HG03378 (cell line): Measurements from ENCODE around the gene ZNF101.

ENCODE experiments used
- ATAC-seq: cut with Tn5 transposase; IDR thresholded peaks from one replicate; pipeline ENCODE4 v1.9.1; 2021; ENCODE audit warnings: mild to moderate bottlenecking, moderate library complexity; ENCODE audit not compliant: unreplicated experiment

Gene ZNF101

GRCh38 chr19:19704836-19705235 lies 36.2 kb downstream of the ZNF101 start:
- no peak for ATAC-seq

GRCh38 chr19:19710506-19710905 lies 41.9 kb downstream of the ZNF101 start:
- ATAC-seq: no peak

GRCh38 chr19:19711306-19711933 lies 42.8 kb downstream of the ZNF101 start:
- ATAC-seq: no peak

- ATAC-seq: no peak
Measured at GRCh38 chr19:19711934-19712828, 43.5 kb downstream of the ZNF101 start.

GRCh38 chr19:19719798-19720197 lies 51.2 kb downstream of the ZNF101 start:
- ATAC-seq: no peak

GRCh38 chr19:19721896-19722295 lies 53.3 kb downstream of the ZNF101 start:
- ATAC-seq: no peak

- peak; percentile 99 for ATAC-seq
Measured at GRCh38 chr19:19732579-19733501, 64.2 kb downstream of the ZNF101 start, which contains the start of gene ZNF14. TSS of gene ZNF14 (minus strand) at chr19:19733112. CDS start at chr19:19732958, 154 bp downstream.
